ENCODE data around the gene UBE2J2.

- TF ChIP-seq CTCF (IDR thresholded peaks at IDR 0.05) (no peak), POLR2A (IDR thresholded peaks at IDR 0.05) (no peak)
Measured at GRCh38 chr1:1322952-1323351, 49.3 kb upstream of the UBE2J2 start.
